Heart right ventricle (tissue), 16 donors: ENCODE results near the gene IFFO2. TPM values are rescaled to one million over a fixed set of nuclear protein-coding genes. Genes with fewer than 3 reads are reported as not detected.
A peak's percentile ranks its signal among the peaks of the same experiment; 100 is the strongest.

Source experiments
- ATAC-seq, 8 donors: fragments of 200-7000 bp; cut with Tn5 transposase; one replicate each; pipeline ENCODE4 v1.9.1; 2020; ENCODE audit warnings: mild to moderate bottlenecking in 8 of 8, moderate library complexity in 8 of 8, moderate number of reproducible peaks in 1 of 8
- DNase-seq, 2 donors: peaks; one replicate each; pipeline ENCODE4 v3.0.0-alpha.2; 2020
- H3K27ac ChIP-seq, 10 donors: fragments of 200-600 bp; sonication (generic) in 2 of 10; one replicate each; pipeline versions ENCODE4 v1.5.0 to v1.8.0; 2020 to 2022; ENCODE audit warnings: mild to moderate bottlenecking in 3 of 10
- H3K27me3 ChIP-seq, 7 donors: fragments of 200-600 bp; one replicate each; pipeline ENCODE4 v1.8.0; 2021 to 2022; ENCODE audit warnings: mild to moderate bottlenecking in 2 of 7
- H3K36me3 ChIP-seq, 9 donors: fragments of 200-600 bp; sonication (generic) in 1 of 9; one replicate each; pipeline versions ENCODE4 v1.5.0 to v1.8.0; 2020 to 2022; ENCODE audit warnings: mild to moderate bottlenecking in 2 of 9
- H3K4me1 ChIP-seq, 9 donors: fragments of 200-600 bp; sonication (generic) in 1 of 9; one replicate each; pipeline versions ENCODE4 v1.5.0 to v1.8.0; 2020 to 2022; ENCODE audit warnings: mild to moderate bottlenecking in 4 of 9
- H3K4me3 ChIP-seq, 10 donors: fragments of 200-600 bp; sonication (generic) in 2 of 10; one replicate each; pipeline versions ENCODE4 v1.5.0 to v1.8.0; 2020 to 2022; ENCODE audit warnings: mild to moderate bottlenecking in 7 of 10, moderate library complexity in 2 of 10
- H3K9me3 ChIP-seq, 11 donors: fragments of 200-600 bp in 10 of 11; sonication (generic) in 2 of 11; one replicate each; pipeline versions ENCODE4 v1.5.0 to v1.8.0; 2013 to 2022; ENCODE audit warnings: mild to moderate bottlenecking in 2 of 11, control low read depth in 1 of 11, moderate library complexity in 1 of 11
- WGBS, 2 donors: extraction: QIAGEN DNeasy Blood & Tissue Kit; methylation state at CpG; one replicate each; pipeline ENCODE4 v1.1.7; 2013; ENCODE audit warnings: inconsistent platforms in 1 of 2; 5-methylcytosine and 5-hydroxymethylcytosine counted together
- intact Hi-C, 10 donors: fragments of 100-400 bp; cut with DNase I; formaldehyde crosslinking; loops; one replicate each; pipeline versions ENCODE4 v1.11.1 to v1.14.2; 2022
- polyA plus RNA-seq, 2 donors: library from polyadenylated mRNA; stranded (reverse); fragments of 200-250 nt; gene quantifications; one replicate each; pipeline ENCODE4 v1.2.3, GENCODE V29; 2013
- total RNA-seq, 10 donors: library from RNA; stranded (reverse); fragmentation: NEBNext Ultra II Directional in 3 of 10; extraction: Animal tissue kit (Norgen Biotek cat#: 25700) in 3 of 10; gene quantifications; one replicate each; pipeline versions ENCODE4 v1.2.1 to v1.2.4, GENCODE V29; 2021 to 2023
- TF ChIP-seq, protein P1 (sequence below), 9 donors: fragments of 200-600 bp; sonication (generic) in 2 of 9; IDR thresholded peaks; one replicate each; pipeline versions ENCODE4 v1.5.0 to v1.8.0; 2021 to 2022; ENCODE audit warnings: antibody characterized with exemption in 9 of 9, mild to moderate bottlenecking in 5 of 9, moderate library complexity in 1 of 9
- donor health status: Arrhythmogenic right ventricular cardiomyopathy.
- donor health status: ischemic (EF 13 %, LVEDD 7.1; RV severe dilation, severe dysfunction).
- donor health status: healthy with polysubstance abuse.
- donor health status: DM: no; HTN: yes; CAD: no.
- donor health status: DM: no; HTN: no; CAD: no.
- donor health status: ischemic (EF 25% LVEDD 6.9; RV normal size, moderate dysfunction).
- donor health status: ischemic (EF 25% LVEDD 5.7; RV mildly dilated, moderate dysfunction).
- donor health status: healthy.
- donor health status: DM: yes; HTN: yes; CAD: no.
- donor health status: Ischemic cardiomyopathy.
- donor health status: ischemic (EF 35%, LVEDD 5.7; RV mildly dilated, moderate dysfunction).
- donor health status: nonischemic (EF 11% LVEDD 7.7; RV severe dilation, severe dysfunction).
- donor health status: DM: yes; HTN: yes; CAD: no.
- donor health status: PGD.
- donor health status: ischemic (EF 29% LVEDD 5.4; RV normal size, mild dysfunction).
- donor health status: nonischemic (EF 23%, LVEDD 6.1; RV moderate dilation, normal function).

The IFFO2 gene
- total and polyA plus RNA-seq, 12 donors = 2.2 to 8.2 (median 4.6) TPM

DNA sequence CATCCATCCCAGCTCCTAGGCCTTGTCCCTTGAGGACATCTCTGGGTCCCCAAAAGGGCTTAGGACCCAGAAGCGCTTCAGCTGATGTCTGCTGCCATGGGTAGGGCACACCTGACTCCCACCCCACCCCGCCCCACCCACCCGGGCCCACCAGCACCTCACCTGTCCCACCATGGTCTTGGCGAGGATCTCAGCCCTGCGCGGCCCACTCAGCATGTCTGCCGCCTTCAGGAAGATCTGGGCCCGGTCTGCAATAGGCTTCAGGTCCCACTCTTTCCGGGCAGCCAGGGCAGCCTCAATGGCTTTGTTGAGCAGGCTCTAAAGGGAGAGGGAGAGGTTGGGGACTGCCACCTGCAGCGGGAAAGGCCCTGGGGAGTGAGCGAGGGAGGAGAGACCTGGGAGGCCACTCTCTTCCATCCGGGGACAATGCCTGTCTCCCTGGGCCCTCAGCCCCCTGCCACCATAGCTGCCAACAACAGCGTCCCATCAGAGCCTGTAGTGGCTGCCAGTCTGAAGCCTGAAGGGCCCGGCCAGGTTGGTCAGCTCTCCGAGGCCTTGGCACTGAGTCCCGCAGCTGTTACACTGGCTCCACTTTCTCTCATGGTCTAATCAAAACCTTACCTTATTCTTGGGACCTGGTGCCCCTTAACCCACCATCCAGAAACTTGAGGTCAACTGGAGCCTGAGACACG, 71.0 kb downstream of the IFFO2 start:
- 91 to 93% methylated on average over 17 of the region's 17 CpGs for WGBS, 2 donors
- TF ChIP-seq, protein P1, sequence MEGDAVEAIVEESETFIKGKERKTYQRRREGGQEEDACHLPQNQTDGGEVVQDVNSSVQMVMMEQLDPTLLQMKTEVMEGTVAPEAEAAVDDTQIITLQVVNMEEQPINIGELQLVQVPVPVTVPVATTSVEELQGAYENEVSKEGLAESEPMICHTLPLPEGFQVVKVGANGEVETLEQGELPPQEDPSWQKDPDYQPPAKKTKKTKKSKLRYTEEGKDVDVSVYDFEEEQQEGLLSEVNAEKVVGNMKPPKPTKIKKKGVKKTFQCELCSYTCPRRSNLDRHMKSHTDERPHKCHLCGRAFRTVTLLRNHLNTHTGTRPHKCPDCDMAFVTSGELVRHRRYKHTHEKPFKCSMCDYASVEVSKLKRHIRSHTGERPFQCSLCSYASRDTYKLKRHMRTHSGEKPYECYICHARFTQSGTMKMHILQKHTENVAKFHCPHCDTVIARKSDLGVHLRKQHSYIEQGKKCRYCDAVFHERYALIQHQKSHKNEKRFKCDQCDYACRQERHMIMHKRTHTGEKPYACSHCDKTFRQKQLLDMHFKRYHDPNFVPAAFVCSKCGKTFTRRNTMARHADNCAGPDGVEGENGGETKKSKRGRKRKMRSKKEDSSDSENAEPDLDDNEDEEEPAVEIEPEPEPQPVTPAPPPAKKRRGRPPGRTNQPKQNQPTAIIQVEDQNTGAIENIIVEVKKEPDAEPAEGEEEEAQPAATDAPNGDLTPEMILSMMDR (IDR thresholded peaks at IDR 0.05) = no peak
- Histone ChIP-seq H3K36me3 (peaks cover 0 to 31% (median 6%) of the 10 kb centered on the region in 9 donors), H3K9me3 (no peaks in the 10 kb centered on the region), H3K4me3 (no peak overlapping the region), H3K4me1 (peaks cover 0 to 13% (median 0%) of the 10 kb centered on the region in 9 donors), H3K27ac (no peak overlapping the region), H3K27me3 (no peaks in the 10 kb centered on the region)
- ATAC-seq = no peak
- DNase-seq = no peak
- intact Hi-C loops = loop anchor here in 3 of 10 donors (2.0 to 10.0 kb wide), 2 partner anchors 199 to 211 kb away; no protein-coding TSS in a partner anchor

DNA sequence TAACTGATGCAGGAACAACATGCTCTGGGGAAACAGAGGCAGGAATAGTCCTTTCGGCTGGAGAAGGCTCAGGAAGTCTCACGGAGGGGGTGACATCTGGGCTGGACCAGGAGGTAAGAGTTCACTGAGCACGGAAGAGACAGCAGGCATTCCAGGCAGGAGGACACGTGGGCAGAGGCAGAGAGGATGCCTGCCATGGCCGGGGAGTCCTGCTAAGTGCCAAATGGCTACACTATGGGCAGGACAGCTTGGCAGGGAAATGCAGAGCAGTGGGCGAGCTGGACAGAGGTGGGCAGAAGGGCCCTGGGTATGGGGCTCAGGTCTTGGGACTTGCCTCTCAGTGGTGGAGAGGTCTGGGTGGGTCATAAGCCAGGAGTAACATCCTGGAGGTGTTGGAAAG, 71.7 kb downstream of the IFFO2 start:
- no peak for DNase-seq
- Histone ChIP-seq H3K4me3 (no peak overlapping the region), H3K4me1 (peaks cover 0 to 11% (median 0%) of the 10 kb centered on the region in 9 donors), H3K36me3 (peaks cover 0 to 31% (median 6%) of the 10 kb centered on the region in 9 donors), H3K27me3 (no peaks in the 10 kb centered on the region), H3K9me3 (no peaks in the 10 kb centered on the region), H3K27ac (no peak overlapping the region)
- ATAC-seq = no peak
- intact Hi-C loops = loop anchor here in 4 of 10 donors (1.0 to 10.0 kb wide), 3 partner anchors 200 to 212 kb away; no protein-coding TSS in a partner anchor
- TF ChIP-seq, protein P1 (IDR thresholded peaks at IDR 0.05) = no peak
- WGBS, 2 donors = 82 to 86% methylated on average over 6 of the region's 6 CpGs

DNA sequence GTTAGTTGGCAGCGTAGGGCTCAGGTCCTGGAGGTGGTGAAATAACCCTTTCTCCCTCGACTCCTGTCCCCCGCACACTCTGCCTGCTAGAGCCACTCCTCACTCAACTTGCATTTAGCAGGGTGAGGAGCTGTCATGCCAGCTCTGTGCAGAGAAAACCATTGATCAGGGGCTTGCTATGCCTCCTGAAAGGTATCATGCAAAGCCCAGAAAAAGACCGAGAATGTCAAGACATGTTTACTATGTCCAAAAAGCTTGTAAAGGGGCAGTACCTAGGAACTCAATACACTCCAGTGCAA, 72.1 kb downstream of the IFFO2 start:
- Histone ChIP-seq H3K27ac (no peak overlapping the region), H3K27me3 (no peaks in the 10 kb centered on the region), H3K4me3 (no peak overlapping the region), H3K4me1 (peaks cover 0 to 11% (median 0%) of the 10 kb centered on the region in 9 donors), H3K9me3 (no peaks in the 10 kb centered on the region), H3K36me3 (peaks cover 0 to 32% (median 6%) of the 10 kb centered on the region in 9 donors)
- TF ChIP-seq, protein P1 (IDR thresholded peaks at IDR 0.05) = peak in 2 of 9 donors; percentile 15 to 33
- intact Hi-C loops = loop anchor here in 4 of 10 donors (1.0 to 10.0 kb wide), 3 partner anchors 200 to 212 kb away; no protein-coding TSS in a partner anchor
- DNase-seq (no peak), ATAC-seq (peak in 2 of 8 donors; percentile 17 to 31)
- WGBS, 2 donors = 49 to 62% methylated on average over 4 of the region's 4 CpGs

DNA sequence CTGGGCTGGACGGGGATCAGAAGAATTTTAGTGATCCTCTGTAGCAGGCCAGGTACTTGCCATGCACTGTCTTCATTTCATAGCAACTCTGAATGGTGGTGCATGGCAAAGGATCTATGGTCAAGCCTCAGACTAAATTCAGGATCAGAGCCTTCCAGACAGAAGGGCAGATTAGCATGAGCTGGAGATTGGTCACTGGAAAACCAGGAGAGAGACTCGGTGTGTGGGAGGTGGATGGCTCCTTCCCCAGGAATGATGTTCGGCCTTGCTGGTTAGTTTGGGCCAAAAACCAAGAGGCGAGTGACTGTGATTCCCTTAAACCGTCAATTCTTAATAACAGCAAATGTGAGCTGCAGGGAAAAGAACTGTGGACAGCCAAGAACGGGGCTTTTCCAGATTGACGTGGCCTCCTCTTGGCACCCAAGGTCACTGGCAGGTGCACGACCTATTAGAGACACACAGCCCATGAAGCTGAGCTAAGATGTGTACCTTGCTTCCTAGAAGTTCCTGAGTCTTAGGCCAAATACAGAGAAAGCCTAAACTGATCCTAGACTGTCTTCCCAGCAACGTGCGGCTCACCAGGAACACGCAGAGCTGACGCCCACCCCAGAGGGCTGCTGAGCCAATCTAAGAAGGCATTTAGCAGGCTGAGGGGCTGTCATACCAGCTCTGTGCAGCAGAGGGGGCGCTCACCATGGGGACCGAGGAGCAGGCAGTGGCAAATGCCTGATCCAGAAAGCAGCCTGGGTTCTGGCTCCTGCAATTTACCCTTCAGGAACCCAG, 72.6 kb downstream of the IFFO2 start:
- intact Hi-C loops = loop anchor here in 4 of 10 donors (1.0 to 10.0 kb wide), 3 partner anchors 201 to 213 kb away; no protein-coding TSS in a partner anchor
- Histone ChIP-seq H3K9me3 (no peaks in the 10 kb centered on the region), H3K36me3 (peaks cover 0 to 37% (median 6%) of the 10 kb centered on the region in 9 donors), H3K4me3 (no peak overlapping the region), H3K4me1 (peaks cover 0 to 11% (median 0%) of the 10 kb centered on the region in 9 donors), H3K27me3 (no peaks in the 10 kb centered on the region), H3K27ac (no peak overlapping the region)
- DNase-seq (peak; percentile 76 to 80), ATAC-seq (peak; percentile 46 to 80 (median 72))
- TF ChIP-seq, protein P1 (IDR thresholded peaks at IDR 0.05) = peak; percentile 86 to 96 (median 92)
- 48 to 55% methylated on average over 14 of the region's 14 CpGs for WGBS, 2 donors
